GM12801 (cell line): ENCODE data around the gene KCNQ1.

Experiments used
- TF ChIP-seq, protein P1 (sequence below): IDR thresholded peaks from one replicate; pipeline ENCODE4 v1.5.1; 2011; ENCODE audit warnings: control low read depth; ENCODE audit not compliant: insufficient read length; ENCODE audit errors: extremely low read depth

KCNQ1 gene

DNA sequence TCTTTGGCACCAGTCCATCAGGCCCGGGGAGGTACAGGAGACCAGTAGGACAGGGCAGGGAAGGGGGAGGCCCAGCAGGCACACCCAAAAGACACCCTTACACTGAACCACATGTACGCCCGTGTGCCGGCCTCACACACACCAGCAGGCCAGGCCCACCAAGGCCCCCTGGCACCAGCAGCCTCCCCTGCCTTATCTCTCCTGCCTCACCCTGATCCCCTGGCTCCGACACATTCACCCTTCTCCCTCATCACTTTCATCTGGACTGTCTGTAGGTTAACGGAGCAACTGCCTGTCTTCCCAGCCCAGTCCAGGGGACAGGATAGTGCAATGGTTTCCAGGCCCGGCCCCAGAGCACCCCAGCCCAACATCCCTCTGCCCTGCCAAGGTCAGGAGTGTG is 435.8 kb downstream of the KCNQ1 start:
- TF ChIP-seq, protein P1, sequence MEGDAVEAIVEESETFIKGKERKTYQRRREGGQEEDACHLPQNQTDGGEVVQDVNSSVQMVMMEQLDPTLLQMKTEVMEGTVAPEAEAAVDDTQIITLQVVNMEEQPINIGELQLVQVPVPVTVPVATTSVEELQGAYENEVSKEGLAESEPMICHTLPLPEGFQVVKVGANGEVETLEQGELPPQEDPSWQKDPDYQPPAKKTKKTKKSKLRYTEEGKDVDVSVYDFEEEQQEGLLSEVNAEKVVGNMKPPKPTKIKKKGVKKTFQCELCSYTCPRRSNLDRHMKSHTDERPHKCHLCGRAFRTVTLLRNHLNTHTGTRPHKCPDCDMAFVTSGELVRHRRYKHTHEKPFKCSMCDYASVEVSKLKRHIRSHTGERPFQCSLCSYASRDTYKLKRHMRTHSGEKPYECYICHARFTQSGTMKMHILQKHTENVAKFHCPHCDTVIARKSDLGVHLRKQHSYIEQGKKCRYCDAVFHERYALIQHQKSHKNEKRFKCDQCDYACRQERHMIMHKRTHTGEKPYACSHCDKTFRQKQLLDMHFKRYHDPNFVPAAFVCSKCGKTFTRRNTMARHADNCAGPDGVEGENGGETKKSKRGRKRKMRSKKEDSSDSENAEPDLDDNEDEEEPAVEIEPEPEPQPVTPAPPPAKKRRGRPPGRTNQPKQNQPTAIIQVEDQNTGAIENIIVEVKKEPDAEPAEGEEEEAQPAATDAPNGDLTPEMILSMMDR: no peak

DNA sequence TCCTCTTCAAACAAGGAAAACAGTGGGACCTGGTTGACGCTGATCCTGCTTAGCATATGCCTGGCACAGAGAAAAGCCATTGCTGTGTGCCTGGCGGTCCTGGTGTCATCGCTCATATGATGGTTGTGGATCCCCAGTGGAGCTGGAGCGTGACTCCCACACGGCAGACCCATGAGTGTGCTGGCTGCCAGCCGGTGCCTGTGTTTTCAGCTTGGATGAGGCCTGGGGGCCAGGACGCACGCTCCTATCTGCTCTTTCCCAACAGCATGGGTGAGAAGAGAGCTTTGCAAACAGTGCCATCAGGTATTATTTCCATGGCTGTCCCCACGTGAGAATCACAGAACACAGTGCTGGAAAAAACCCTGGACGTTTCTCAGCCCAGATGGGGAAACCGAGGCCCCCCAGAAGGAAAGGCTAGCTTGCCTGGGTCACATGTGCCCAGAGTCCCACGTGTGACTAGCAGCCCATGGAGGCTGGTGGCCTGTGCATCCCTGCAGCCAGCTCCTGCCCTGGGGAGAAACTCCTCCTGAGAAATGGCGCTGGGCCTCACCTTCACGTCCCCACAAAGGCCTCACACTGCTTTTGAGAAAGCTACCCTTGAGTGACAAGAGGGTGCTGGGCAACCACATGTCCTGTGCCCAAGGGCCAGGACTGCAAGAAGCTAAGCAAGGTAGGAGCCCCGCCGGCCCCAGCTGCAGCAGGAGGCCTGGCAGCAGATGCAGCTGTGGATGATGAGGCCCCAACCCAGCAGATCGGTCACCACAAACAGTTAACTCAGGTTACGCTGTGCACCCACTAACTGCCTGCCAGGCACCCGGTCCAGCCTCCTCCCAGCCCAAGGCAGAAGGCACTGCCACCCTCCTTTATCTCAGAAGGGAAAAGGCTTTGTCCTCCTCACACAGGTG is 436.5 kb downstream of the KCNQ1 start:
- TF ChIP-seq, protein P1: no peak

DNA sequence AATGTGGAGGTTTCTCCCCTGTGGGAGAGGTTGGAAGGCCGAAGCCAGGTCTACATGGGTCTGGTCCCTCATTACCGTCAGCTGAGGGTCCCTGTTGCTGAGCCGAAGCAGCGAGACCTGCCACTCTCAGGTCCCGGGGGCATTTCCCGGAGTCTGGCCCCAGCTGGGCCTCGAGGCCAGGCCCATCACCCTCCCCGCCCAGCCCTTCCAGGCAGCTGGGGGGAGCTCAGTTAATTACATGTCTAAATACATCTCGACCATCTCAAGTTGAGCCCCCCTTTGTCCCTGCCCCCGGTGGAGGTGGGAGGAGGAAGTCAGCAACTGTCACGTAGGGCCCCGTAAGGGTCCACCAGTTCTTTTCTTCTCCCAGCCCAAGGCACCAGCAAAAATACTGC is 437.2 kb downstream of the KCNQ1 start:
- TF ChIP-seq, protein P1: no peak

DNA sequence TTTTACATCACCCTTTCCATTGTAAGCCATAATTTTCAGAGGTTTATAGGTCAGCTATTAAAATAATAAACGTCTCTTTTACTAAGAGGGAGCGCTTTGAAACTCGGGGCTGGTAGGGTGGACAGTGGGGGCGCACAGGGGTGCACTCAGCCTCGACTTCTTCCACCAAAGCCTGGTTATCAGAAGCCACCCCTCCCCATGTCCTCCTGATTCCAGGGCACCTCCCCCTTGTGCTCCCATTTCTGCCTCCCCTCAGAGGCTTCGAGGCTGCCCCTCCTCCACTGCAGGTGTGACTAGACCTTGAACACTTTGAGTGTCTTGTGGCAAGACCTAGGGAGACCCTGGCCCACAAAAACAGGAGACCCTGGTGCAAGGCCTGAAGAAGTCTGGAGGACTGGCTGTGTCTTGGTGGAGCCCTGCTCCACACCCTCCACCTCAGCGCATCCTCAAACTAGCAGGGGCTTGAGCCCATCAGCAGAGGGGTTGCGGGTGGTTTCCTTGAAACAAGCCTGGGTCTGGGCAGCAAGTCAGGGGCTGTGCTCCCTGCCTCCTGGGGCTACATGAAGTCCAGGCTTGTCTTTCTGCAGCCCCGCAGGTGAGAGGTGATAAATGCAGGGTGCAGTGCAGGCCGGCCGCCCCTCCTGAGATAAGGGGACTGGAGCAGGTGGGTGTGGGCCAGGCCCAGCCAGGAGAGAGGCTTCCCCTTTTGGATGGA is 437.7 kb downstream of the KCNQ1 start:
- TF ChIP-seq, protein P1: no peak

DNA sequence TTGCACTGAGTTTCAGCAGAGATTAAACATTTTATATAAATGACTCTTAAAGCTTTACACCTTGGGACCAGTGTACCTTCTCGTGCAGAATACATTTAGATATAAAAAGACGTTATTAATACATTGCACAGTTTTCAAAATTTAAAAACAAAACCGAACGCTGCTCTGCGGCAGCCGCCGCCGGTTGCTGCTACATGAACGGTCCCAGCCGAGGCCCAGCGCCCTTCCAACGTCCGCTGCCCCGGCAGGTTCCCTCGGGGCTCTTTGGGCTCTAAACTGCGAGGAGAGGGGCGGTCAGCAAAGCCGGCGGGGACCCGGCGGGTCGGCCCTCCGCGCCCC is 438.8 kb downstream of the KCNQ1 start:
- TF ChIP-seq, protein P1: no peak

DNA sequence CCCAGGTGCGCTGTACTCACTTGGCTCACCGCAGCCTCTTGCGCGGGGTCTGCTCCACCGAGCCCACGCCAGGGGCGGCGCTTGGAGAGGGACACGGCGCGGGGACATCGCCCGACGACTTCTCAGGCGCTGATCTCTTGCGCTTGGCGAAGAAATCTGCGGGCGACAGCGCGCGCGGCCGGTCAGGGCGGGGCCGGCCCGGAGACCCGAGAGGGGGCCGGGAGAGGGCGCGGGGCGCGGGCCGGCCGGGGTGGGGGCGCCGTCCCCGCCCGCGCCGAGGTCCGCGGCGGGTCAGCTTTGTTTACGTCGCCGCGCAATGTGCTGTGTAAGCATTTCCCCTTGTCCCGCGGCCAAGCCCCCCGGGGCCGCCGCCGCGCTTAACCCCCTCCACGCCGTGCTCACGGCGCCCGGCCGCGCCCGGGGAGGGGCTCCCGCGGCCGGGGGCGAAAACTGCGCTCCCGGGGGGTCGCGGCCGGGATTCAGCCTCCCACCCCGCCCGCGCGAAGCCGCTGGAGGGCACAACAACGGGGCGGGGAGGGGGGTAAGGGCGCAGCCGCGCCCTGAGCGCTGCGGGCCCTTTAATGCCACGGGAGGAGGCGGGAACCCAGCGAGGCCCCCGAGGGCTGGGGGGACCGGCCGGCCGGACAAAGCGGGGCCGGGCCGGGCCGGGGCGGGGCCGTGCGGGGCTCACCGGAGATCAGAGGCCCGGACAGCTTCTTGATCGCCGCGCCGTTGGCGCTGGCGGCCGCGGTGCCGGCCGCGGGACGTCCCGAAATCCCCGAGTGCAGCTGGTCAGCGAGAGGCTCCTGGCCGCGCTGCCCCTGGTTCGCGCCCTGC is 439.4 kb downstream of the KCNQ1 start:
- TF ChIP-seq, protein P1: no peak
